PFSK-1 (cell line): ENCODE data around the gene TM4SF20.

Experiments
- FOXP2 ChIP-seq: optimal IDR thresholded peaks from 2 replicates; pipeline ENCODE3; 2011; ENCODE audit warnings: borderline replicate concordance, control low read depth, inconsistent platforms; ENCODE audit not compliant: insufficient read depth; ENCODE audit errors: extremely low read length, extremely low read depth
- POLR2AphosphoS5 ChIP-seq: IDR thresholded peaks from 2 replicates; pipeline ENCODE4 v1.6.1; 2012; ENCODE audit warnings: low read depth, mild to moderate bottlenecking, control low read depth, low read length, moderate library complexity
- REST ChIP-seq, 2 experiments: IDR thresholded peaks; 2 replicates each; pipeline versions ENCODE4 v1.6.1 to v1.8.0; 2011 to 2012; ENCODE audit warnings: low read depth in 2 of 2, low read length in 2 of 2, control low read depth in 1 of 2, inconsistent platforms in 1 of 2, mild to moderate bottlenecking in 1 of 2, moderate library complexity in 1 of 2; ENCODE audit not compliant: insufficient read depth in 1 of 2
- SIN3A ChIP-seq: IDR thresholded peaks from 2 replicates; pipeline ENCODE4 v1.6.1; 2012; ENCODE audit warnings: mild to moderate bottlenecking, low read length, moderate library complexity, borderline replicate concordance; ENCODE audit not compliant: insufficient read depth
- TAF1 ChIP-seq: IDR thresholded peaks from 2 replicates; pipeline ENCODE4 v1.6.1; 2012; ENCODE audit warnings: low read length, control low read depth, borderline replicate concordance; ENCODE audit not compliant: insufficient read depth

GRCh38 chr2:227320305-227321094 lies 58.6 kb downstream of the TM4SF20 start:
- TF ChIP-seq REST (IDR thresholded peaks at IDR 0.05; ENCODE audit: insufficient read depth in 1 of 2, low read depth in 2 of 2, low read length in 2 of 2), result no peak
- TF ChIP-seq TAF1, result no peak
- no peak for TF ChIP-seq POLR2AphosphoS5
- TF ChIP-seq SIN3A, result no peak
- TF ChIP-seq FOXP2, result no peak
